LNCaP clone FGC (cell line): ENCODE measurements around the gene SVEP1.

Source experiments
- DNase-seq: peaks from one replicate; pipeline ENCODE4 v3.0.0-alpha.2; 2011; ENCODE audit warnings: low read depth
- H3K4me3 ChIP-seq: 2 replicates; pipeline ENCODE4 v1.5.1; 2011; ENCODE audit warnings: mild to moderate bottlenecking, low read depth, low read length, control low read depth
- CTCF ChIP-seq: IDR thresholded peaks from 2 replicates; pipeline ENCODE4 v1.5.1; 2012; ENCODE audit warnings: mild to moderate bottlenecking; ENCODE audit not compliant: control insufficient read depth, insufficient read depth; ENCODE audit errors: extremely low read depth

SVEP1 gene

GRCh38 chr9:110528645-110529044, 50.9 kb downstream of the SVEP1 start:
- no peak overlapping the region for H3K4me3 ChIP-seq
- no peak for TF ChIP-seq CTCF

GRCh38 chr9:110526426-110526825, 53.1 kb downstream of the SVEP1 start:
- TF ChIP-seq CTCF, result no peak
- no peak overlapping the region for H3K4me3 ChIP-seq
- no peak for DNase-seq

More at GRCh38 chr9:110528645-110529044, 50.9 kb downstream of the SVEP1 start:
- no peak for DNase-seq

- H3K4me3 ChIP-seq, result no peak overlapping the region
- TF ChIP-seq CTCF, result no peak
- DNase-seq, result no peak
These were observed 58.3 kb downstream of the SVEP1 start for GRCh38 chr9:110521206-110521605.

GRCh38 chr9:110520120-110520701, 59.3 kb downstream of the SVEP1 start:
- TF ChIP-seq CTCF, result no peak
- no peak for DNase-seq
- no peak overlapping the region for H3K4me3 ChIP-seq

GRCh38 chr9:110517483-110517882, 62.1 kb downstream of the SVEP1 start:
- no peak for TF ChIP-seq CTCF
- DNase-seq, result no peak
- no peak overlapping the region for H3K4me3 ChIP-seq

- no peak overlapping the region for H3K4me3 ChIP-seq
- no peak for TF ChIP-seq CTCF
- no peak for DNase-seq
These were observed 64.6 kb downstream of the SVEP1 start for GRCh38 chr9:110514897-110515296.

- TF ChIP-seq CTCF, result no peak
- no peak overlapping the region for H3K4me3 ChIP-seq
- no peak for DNase-seq
These were observed 66.7 kb downstream of the SVEP1 start for GRCh38 chr9:110512817-110513216.
